ENCODE data around the gene HM13.

Gene HM13

DNA sequence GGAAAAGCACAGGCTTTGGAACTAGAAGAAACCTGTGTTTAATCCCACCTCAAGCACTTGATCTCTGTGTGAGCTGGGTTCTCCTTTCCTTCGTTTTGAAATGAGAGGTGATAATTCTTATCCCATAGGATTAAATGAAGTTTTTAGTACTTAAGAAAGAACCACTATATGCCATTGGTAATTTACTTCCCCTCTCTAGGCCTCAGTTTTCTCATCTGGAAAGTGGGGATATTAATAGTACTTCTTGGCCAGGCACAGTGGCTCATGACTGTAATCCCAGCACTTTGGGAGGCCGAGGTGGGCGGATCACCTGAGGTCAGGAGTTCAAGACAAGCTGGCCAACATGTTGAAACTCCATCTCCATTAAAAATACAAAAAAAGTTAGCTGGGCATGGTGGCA is 25.1 kb upstream of the HM13 start:
- DNase-seq (ENCODE audit: low read depth in 1 of 2, low spot score in 1 of 2), result no peak
- H3K27me3 ChIP-seq (ENCODE audit: insufficient read depth, poor library complexity, severe bottlenecking), result no peaks in the 10 kb centered on the region

DNA sequence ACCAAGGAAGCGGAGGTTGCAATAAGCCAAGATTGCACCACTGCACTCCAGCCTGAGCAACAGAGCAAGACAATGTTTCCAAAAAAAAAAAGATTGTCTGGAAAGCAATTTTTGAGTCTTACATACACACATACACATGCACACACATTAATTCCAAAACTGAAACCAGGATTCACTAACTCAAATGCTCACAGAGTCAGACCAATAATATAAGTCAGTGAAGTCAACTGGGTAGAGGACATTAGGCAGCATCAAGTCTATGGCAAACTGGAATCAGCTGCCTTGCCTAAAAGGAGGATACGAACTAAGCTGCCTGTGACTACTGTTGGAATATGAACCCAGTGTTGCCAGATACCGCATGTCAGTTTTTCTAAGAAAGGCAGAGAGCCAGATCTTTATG is 23.5 kb upstream of the HM13 start:
- no peak overlapping the region for H3K4me3 ChIP-seq (replicated peaks; ENCODE audit: insufficient read depth, low read length)
- no peak for DNase-seq (ENCODE audit: low read depth in 1 of 2, low spot score in 1 of 2)
- H3K27ac ChIP-seq (replicated peaks), result no peak overlapping the region
- no peaks in the 10 kb centered on the region for H3K27me3 ChIP-seq (ENCODE audit: insufficient read depth, poor library complexity, severe bottlenecking)
- TF ChIP-seq SPI1 (IDR thresholded peaks at IDR 0.05; ENCODE audit: borderline replicate concordance, low read depth) (no peak), POLR2AphosphoS5 (IDR thresholded peaks at IDR 0.05; ENCODE audit: low read depth) (no peak), GABPA (IDR thresholded peaks at IDR 0.05; ENCODE audit: low read depth) (no peak)
- TF ChIP-seq, protein P1, sequence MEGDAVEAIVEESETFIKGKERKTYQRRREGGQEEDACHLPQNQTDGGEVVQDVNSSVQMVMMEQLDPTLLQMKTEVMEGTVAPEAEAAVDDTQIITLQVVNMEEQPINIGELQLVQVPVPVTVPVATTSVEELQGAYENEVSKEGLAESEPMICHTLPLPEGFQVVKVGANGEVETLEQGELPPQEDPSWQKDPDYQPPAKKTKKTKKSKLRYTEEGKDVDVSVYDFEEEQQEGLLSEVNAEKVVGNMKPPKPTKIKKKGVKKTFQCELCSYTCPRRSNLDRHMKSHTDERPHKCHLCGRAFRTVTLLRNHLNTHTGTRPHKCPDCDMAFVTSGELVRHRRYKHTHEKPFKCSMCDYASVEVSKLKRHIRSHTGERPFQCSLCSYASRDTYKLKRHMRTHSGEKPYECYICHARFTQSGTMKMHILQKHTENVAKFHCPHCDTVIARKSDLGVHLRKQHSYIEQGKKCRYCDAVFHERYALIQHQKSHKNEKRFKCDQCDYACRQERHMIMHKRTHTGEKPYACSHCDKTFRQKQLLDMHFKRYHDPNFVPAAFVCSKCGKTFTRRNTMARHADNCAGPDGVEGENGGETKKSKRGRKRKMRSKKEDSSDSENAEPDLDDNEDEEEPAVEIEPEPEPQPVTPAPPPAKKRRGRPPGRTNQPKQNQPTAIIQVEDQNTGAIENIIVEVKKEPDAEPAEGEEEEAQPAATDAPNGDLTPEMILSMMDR (IDR thresholded peaks at IDR 0.05; ENCODE audit: insufficient read depth, low read length), result no peak
- TF ChIP-seq, protein P2, sequence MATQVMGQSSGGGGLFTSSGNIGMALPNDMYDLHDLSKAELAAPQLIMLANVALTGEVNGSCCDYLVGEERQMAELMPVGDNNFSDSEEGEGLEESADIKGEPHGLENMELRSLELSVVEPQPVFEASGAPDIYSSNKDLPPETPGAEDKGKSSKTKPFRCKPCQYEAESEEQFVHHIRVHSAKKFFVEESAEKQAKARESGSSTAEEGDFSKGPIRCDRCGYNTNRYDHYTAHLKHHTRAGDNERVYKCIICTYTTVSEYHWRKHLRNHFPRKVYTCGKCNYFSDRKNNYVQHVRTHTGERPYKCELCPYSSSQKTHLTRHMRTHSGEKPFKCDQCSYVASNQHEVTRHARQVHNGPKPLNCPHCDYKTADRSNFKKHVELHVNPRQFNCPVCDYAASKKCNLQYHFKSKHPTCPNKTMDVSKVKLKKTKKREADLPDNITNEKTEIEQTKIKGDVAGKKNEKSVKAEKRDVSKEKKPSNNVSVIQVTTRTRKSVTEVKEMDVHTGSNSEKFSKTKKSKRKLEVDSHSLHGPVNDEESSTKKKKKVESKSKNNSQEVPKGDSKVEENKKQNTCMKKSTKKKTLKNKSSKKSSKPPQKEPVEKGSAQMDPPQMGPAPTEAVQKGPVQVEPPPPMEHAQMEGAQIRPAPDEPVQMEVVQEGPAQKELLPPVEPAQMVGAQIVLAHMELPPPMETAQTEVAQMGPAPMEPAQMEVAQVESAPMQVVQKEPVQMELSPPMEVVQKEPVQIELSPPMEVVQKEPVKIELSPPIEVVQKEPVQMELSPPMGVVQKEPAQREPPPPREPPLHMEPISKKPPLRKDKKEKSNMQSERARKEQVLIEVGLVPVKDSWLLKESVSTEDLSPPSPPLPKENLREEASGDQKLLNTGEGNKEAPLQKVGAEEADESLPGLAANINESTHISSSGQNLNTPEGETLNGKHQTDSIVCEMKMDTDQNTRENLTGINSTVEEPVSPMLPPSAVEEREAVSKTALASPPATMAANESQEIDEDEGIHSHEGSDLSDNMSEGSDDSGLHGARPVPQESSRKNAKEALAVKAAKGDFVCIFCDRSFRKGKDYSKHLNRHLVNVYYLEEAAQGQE (IDR thresholded peaks at IDR 0.05; ENCODE audit: insufficient replicate concordance, low read depth), result no peak

More for the DNA sequence above, 25.1 kb upstream of the HM13 start:
- TF ChIP-seq GABPA (IDR thresholded peaks at IDR 0.05; ENCODE audit: low read depth) (no peak), SPI1 (IDR thresholded peaks at IDR 0.05; ENCODE audit: borderline replicate concordance, low read depth) (no peak), POLR2AphosphoS5 (IDR thresholded peaks at IDR 0.05; ENCODE audit: low read depth) (no peak)
- TF ChIP-seq, protein P2 (IDR thresholded peaks at IDR 0.05; ENCODE audit: insufficient replicate concordance, low read depth), result no peak
- TF ChIP-seq, protein P1 (IDR thresholded peaks at IDR 0.05; ENCODE audit: insufficient read depth, low read length), result no peak
- no peak overlapping the region for H3K4me3 ChIP-seq (replicated peaks; ENCODE audit: insufficient read depth, low read length)
- no peak overlapping the region for H3K27ac ChIP-seq (replicated peaks)

DNA sequence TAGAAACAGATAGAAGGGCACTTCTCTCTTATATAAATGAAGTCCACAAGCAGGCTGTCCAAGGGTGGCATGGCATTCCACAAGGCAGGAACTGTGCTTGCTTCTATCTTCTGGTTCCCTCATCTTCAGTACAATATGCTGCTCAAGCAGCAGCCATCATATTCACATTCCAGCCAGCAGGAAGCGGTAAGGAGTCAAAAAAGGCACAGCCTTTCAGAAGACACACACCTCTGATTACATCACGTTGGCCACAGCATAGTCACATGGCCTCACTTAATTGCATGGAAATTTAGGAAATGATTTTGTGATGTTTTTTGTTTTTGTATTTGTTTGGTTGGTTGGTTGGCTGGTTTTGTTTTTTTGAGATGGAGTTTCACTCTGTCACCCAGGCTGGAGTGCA is 20.1 kb upstream of the HM13 start:
- H3K27ac ChIP-seq (replicated peaks), result no peak overlapping the region
- H3K27me3 ChIP-seq (ENCODE audit: insufficient read depth, poor library complexity, severe bottlenecking), result peaks cover 4% of the 10 kb centered on the region
- H3K4me3 ChIP-seq (replicated peaks; ENCODE audit: insufficient read depth, low read length), result no peak overlapping the region
- DNase-seq (ENCODE audit: low read depth in 1 of 2, low spot score in 1 of 2), result peak in 1 of 2 experiments; percentile 16
- TF ChIP-seq, protein P1 (IDR thresholded peaks at IDR 0.05; ENCODE audit: insufficient read depth, low read length), result no peak
- TF ChIP-seq, protein P2 (IDR thresholded peaks at IDR 0.05; ENCODE audit: insufficient replicate concordance, low read depth), result no peak
- TF ChIP-seq GABPA (IDR thresholded peaks at IDR 0.05; ENCODE audit: low read depth), result no peak
- no peak for TF ChIP-seq SPI1 (IDR thresholded peaks at IDR 0.05; ENCODE audit: borderline replicate concordance, low read depth)
- TF ChIP-seq POLR2AphosphoS5 (IDR thresholded peaks at IDR 0.05; ENCODE audit: low read depth), result no peak

All from HL-60 (cell line).